Mucosa of descending colon (tissue), 3 donors: ENCODE data around the gene PMEPA1. TPM values are rescaled to one million over a fixed set of nuclear protein-coding genes. Genes with fewer than 3 reads are reported as not detected.
A peak's percentile ranks its signal among the peaks of the same experiment; 100 is the strongest.

Experiments
- ATAC-seq: fragments of 200-7000 bp; cut with Tn5 transposase; one replicate; pipeline ENCODE4 v1.9.1; 2020; ENCODE audit warnings: mild to moderate bottlenecking, moderate library complexity
- DNase-seq, 3 donors: peaks; one replicate each; pipeline ENCODE4 v3.0.0-alpha.2; 2020
- H3K36me3 ChIP-seq: fragments of 200-600 bp; one replicate; pipeline ENCODE4 v1.8.0; 2021; ENCODE audit warnings: low read depth, mild to moderate bottlenecking
- H3K4me1 ChIP-seq: fragments of 200-600 bp; one replicate; pipeline ENCODE4 v1.8.0; 2021; ENCODE audit warnings: low read depth, mild to moderate bottlenecking
- H3K4me3 ChIP-seq: fragments of 200-600 bp; one replicate; pipeline ENCODE4 v1.8.0; 2021; ENCODE audit warnings: mild to moderate bottlenecking
- H3K9me3 ChIP-seq: fragments of 200-600 bp; one replicate; pipeline ENCODE4 v1.8.0; 2021; ENCODE audit warnings: mild to moderate bottlenecking
- CTCF ChIP-seq: fragments of 200-600 bp; IDR thresholded peaks from one replicate; pipeline ENCODE4 v1.8.0; 2022; ENCODE audit warnings: antibody characterized with exemption, mild to moderate bottlenecking
- intact Hi-C, 2 donors: fragments of 100-400 bp; cut with DNase I in 1 of 2; cut with micrococcal nuclease in 1 of 2; formaldehyde crosslinking; loops; one replicate each; pipeline versions ENCODE4 v1.11.0 to v1.11.1; 2022; cut with DNase I, micrococcal nuclease
- total RNA-seq, 3 donors: library from RNA; stranded (reverse); fragmentation: NEBNext Ultra II Directional in 2 of 3; extraction: Animal tissue kit (Norgen Biotek cat#: 25700) in 2 of 3; gene quantifications; one replicate each; pipeline versions ENCODE4 v1.2.1 to v1.2.4, GENCODE V29; 2021 to 2023
- donor health status: DM: no; HTN: no; CAD: no; lungs with moderate emphysema.
- donor health status: DM: no; HTN: no; CAD: no.
- donor health status: DM: no; HTN: yes; CAD: no.

The PMEPA1 gene
- total RNA-seq, 3 donors from 2014 or later, result 18.5 to 35.5 (median 23.5) TPM

- TF ChIP-seq CTCF, result no peak
- H3K4me1 ChIP-seq, result peaks cover 14% of the 10 kb centered on the region
- H3K4me3 ChIP-seq, result no peak overlapping the region
- ATAC-seq (peak; percentile 99), DNase-seq (peak; percentile 95 to 98 (median 95))
- no peaks in the 10 kb centered on the region for H3K9me3 ChIP-seq
- intact Hi-C loops, result no loop called here
- H3K36me3 ChIP-seq, result no peaks in the 10 kb centered on the region
Observed at GRCh38 chr20:57718490-57719009, 8.7 kb upstream of the PMEPA1 start.

GRCh38 chr20:57717797-57718196 is 8.0 kb upstream of the PMEPA1 start:
- Histone ChIP-seq H3K36me3 (no peaks in the 10 kb centered on the region), H3K9me3 (no peaks in the 10 kb centered on the region), H3K4me3 (no peak overlapping the region), H3K4me1 (peaks cover 14% of the 10 kb centered on the region)
- TF ChIP-seq CTCF, result no peak
- no peak for ATAC-seq
- intact Hi-C loops, result no loop called here
- DNase-seq, result no peak

- Histone ChIP-seq H3K36me3 (no peaks in the 10 kb centered on the region), H3K4me1 (peaks cover 14% of the 10 kb centered on the region), H3K9me3 (no peaks in the 10 kb centered on the region), H3K4me3 (no peak overlapping the region)
- ATAC-seq (no peak), DNase-seq (no peak)
- no peak for TF ChIP-seq CTCF
- intact Hi-C loops, result no loop called here
Observed at GRCh38 chr20:57716901-57717300, 7.1 kb upstream of the PMEPA1 start.

GRCh38 chr20:57716202-57716601 is 6.4 kb upstream of the PMEPA1 start:
- ATAC-seq (no peak), DNase-seq (no peak)
- H3K4me3 ChIP-seq, result no peak overlapping the region
- H3K36me3 ChIP-seq, result no peaks in the 10 kb centered on the region
- intact Hi-C loops, result no loop called here
- TF ChIP-seq CTCF, result no peak
- H3K9me3 ChIP-seq, result no peaks in the 10 kb centered on the region
- peaks cover 14% of the 10 kb centered on the region for H3K4me1 ChIP-seq

- intact Hi-C loops, result no loop called here
- DNase-seq (no peak), ATAC-seq (no peak)
- H3K36me3 ChIP-seq, result no peaks in the 10 kb centered on the region
- peaks cover 14% of the 10 kb centered on the region for H3K4me1 ChIP-seq
- no peak for TF ChIP-seq CTCF
- no peak overlapping the region for H3K4me3 ChIP-seq
- no peaks in the 10 kb centered on the region for H3K9me3 ChIP-seq
Observed at GRCh38 chr20:57715268-57715904, 5.6 kb upstream of the PMEPA1 start.
